IPS-15b (cell line): ENCODE data around the gene PNKD.

Experiments
- H3K27me3 ChIP-seq: one replicate; pipeline ENCODE4 v1.6.1; 2013; ENCODE audit warnings: low read length; ENCODE audit not compliant: control insufficient read depth, insufficient read depth
- H3K36me3 ChIP-seq: one replicate; pipeline ENCODE4 v1.6.1; 2013; ENCODE audit warnings: low read length; ENCODE audit not compliant: control insufficient read depth, insufficient read depth
- H3K4me1 ChIP-seq: one replicate; pipeline ENCODE4 v1.6.1; 2013; ENCODE audit warnings: mild to moderate bottlenecking, low read length; ENCODE audit not compliant: control insufficient read depth, insufficient read depth
- H3K4me3 ChIP-seq: one replicate; pipeline ENCODE4 v1.5.1; 2013; ENCODE audit warnings: low read depth, low read length
- H3K9ac ChIP-seq: one replicate; pipeline ENCODE4 v1.6.1; 2013; ENCODE audit warnings: low read depth, mild to moderate bottlenecking, low read length
- H3K9me3 ChIP-seq: one replicate; pipeline ENCODE4 v1.6.1; 2013; ENCODE audit warnings: mild to moderate bottlenecking, low read length; ENCODE audit not compliant: control insufficient read depth, insufficient read depth

The PNKD gene, protein sequence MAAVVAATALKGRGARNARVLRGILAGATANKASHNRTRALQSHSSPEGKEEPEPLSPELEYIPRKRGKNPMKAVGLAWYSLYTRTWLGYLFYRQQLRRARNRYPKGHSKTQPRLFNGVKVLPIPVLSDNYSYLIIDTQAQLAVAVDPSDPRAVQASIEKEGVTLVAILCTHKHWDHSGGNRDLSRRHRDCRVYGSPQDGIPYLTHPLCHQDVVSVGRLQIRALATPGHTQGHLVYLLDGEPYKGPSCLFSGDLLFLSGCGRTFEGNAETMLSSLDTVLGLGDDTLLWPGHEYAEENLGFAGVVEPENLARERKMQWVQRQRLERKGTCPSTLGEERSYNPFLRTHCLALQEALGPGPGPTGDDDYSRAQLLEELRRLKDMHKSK

DNA sequence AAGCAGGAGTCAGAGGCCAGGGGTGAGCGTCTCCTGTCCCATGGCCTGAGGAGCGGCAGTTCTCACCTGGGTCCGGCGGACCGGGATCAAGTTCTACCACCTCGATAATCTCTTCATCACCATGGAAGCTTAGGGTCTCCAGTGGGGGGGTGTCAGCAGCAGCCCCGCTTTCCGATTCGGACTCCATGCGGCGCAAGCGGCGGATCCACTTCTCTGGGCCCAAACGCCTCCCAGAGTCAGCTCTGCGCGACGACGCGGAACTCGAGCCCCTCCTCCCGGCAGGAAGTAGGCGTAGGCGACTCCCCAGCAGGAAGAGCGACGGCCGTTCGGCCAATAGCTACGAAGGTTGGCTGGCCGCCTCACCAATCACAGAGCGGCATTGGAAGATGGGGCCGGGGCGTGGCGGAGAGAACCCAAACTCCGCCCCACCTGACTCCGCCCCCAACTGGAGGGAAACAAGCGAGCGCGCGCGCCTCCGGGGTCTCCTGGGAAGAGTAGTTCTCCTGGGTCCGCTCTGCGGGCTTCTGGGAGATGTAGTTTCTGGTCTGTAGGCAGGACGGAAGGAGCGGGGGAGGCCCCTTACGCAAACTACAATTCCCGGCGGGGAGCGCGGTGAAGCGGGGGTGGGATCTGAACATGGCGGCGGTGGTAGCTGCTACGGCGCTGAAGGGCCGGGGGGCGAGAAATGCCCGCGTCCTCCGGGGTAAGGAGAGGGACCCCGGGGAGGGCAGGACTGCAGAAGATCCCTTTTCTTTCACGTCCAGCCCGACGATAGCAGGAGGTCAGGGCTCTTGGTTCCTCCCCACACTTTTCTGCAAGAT lies at the start of gene PNKD, which contains the start of gene AAMP:
PNKD (plus strand) TSS at position 620 of the 821 bp plus-strand sequence; CDS start at position 637, 17 bp downstream.
AAMP (minus strand) TSS at position 238 of the 821 bp plus-strand sequence; CDS start at position 187, 51 bp downstream.
- Histone ChIP-seq H3K4me1 (peaks cover 3% of the 10 kb centered on the region), H3K36me3 (peaks cover 38% of the 10 kb centered on the region), H3K9ac (peak within 1 kb of the TSS; percentile 87)

DNA sequence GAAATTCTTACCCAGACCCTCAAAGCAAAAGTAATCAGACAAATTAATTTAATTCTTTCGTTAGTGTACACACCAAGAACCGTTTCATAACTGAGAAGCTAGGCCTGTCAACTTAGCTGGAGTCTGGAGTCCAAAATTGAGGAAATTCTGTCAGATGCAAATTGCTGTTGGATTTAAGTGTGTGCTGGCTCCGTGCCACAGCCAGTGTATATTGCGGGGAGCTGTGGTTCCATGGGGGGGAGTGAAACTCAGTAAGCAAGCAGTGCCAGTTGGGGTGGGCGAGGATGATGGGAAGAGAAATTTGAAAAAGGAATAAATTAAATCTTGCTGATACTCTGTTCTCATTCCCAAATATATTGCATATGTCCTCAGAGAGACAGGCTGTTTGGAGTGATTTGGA lies 49.3 kb upstream of the PNKD start:
- Histone ChIP-seq H3K4me3 (no peak overlapping the region), H3K9me3 (no peaks in the 10 kb centered on the region), H3K4me1 (peaks cover 10% of the 10 kb centered on the region), H3K36me3 (no peaks in the 10 kb centered on the region), H3K9ac (no peak overlapping the region), H3K27me3 (no peaks in the 10 kb centered on the region)

More for the DNA sequence above, at the start of gene PNKD, which contains the start of gene AAMP:
- peak within 1 kb of the TSS; percentile 95 for H3K4me3 ChIP-seq
- no peaks in the 10 kb centered on the region for H3K9me3 ChIP-seq
- H3K27me3 ChIP-seq: no peaks in the 10 kb centered on the region

GRCh38 chr2:218223046-218223445 lies 47.3 kb upstream of the PNKD start:
- no peak overlapping the region for H3K4me3 ChIP-seq
- H3K4me1 ChIP-seq: peaks cover 8% of the 10 kb centered on the region
- peaks cover 4% of the 10 kb centered on the region for H3K36me3 ChIP-seq
- no peaks in the 10 kb centered on the region for H3K27me3 ChIP-seq
- no peak overlapping the region for H3K9ac ChIP-seq
- no peaks in the 10 kb centered on the region for H3K9me3 ChIP-seq

DNA sequence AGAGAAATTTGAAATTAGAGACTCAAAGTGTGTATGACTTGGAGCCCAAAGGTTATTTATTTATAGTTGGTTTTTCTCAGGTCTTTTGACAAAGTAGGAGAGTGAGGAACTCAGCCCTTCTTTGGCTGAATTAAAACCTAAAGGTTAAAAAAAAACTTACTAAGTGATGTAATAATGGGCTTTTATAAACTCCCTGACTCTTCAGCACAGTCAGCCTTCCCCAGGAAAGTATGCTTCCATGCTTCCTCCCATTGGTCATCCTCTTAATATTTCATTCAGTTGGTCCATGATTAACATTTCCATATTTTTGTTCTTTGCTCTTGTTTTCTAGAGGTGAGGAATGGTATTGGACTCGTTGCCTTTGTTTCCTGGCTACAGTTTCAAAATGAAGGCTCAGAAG lies 46.1 kb upstream of the PNKD start:
- Histone ChIP-seq H3K27me3 (no peaks in the 10 kb centered on the region), H3K9me3 (no peaks in the 10 kb centered on the region), H3K4me1 (peaks cover 2% of the 10 kb centered on the region), H3K9ac (no peak overlapping the region), H3K4me3 (no peak overlapping the region), H3K36me3 (peaks cover 10% of the 10 kb centered on the region)

DNA sequence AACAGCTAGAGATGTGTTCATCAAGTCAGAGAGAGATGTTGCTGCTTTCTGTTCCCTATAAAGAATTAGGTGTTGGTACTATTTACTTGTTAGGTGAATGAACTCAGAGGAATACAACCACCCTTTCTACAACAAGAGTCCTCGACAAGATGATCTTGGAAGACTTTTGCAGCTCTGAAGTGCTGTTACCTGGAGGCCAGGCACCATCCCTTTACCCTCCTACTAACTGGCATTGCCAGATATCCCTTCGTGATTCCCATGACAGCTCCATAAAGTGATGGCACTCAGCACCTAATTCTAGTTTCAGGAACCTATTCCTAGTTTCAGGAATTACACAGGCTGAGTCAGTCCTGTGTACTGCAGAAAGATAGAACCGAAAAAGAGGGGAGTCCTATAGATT lies 43.4 kb upstream of the PNKD start:
- Histone ChIP-seq H3K9ac (no peak overlapping the region), H3K4me1 (no peaks in the 10 kb centered on the region), H3K9me3 (no peaks in the 10 kb centered on the region), H3K4me3 (no peak overlapping the region), H3K27me3 (no peaks in the 10 kb centered on the region), H3K36me3 (peaks cover 15% of the 10 kb centered on the region)

- H3K9ac ChIP-seq: no peak overlapping the region
- H3K4me3 ChIP-seq: no peak overlapping the region
- no peaks in the 10 kb centered on the region for H3K4me1 ChIP-seq
- H3K36me3 ChIP-seq: peaks cover 20% of the 10 kb centered on the region
- H3K9me3 ChIP-seq: no peaks in the 10 kb centered on the region
- H3K27me3 ChIP-seq: no peaks in the 10 kb centered on the region
Measured at GRCh38 chr2:218228366-218229090, 41.8 kb upstream of the PNKD start.

DNA sequence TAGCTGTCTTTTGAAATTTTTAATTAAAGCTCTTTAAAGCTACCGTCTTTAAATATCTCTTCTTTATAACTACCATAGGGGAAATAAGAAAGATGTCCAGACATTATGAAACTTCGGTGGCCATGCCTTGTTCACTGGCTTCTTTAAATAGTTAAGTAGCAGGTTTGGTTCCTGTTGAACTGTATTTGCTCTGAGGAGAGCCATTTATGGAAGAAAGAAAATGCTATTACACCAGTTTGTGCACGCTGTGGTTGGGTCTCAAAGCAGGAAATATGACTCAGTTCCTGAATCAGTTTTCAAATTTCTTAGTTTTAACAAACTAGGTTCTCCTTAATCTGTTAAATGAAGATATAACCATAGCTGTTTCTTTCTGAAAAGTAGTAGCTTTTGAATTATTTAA lies 41.1 kb upstream of the PNKD start:
- H3K4me1 ChIP-seq: no peaks in the 10 kb centered on the region
- no peaks in the 10 kb centered on the region for H3K27me3 ChIP-seq
- no peak overlapping the region for H3K4me3 ChIP-seq
- peaks cover 24% of the 10 kb centered on the region for H3K36me3 ChIP-seq
- H3K9me3 ChIP-seq: no peaks in the 10 kb centered on the region
- no peak overlapping the region for H3K9ac ChIP-seq

DNA sequence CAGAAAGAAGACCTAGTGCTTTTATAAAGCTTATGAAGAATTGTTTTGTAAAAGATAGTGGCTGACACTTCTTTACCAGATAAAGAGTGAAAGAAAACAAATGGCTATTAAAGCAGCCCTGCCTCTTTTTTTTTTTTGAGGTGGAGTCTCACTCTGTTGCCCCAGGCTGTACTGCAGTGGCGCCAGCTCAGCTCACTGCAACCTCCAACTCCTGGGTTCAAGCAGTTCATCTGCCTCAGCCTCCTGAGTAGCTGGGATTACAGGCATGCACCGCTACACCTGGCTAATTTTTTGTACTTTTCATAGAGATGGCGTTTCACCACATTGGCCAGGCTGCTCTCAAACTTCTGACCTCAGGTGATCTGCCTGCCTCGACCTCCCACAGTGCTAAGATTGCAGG lies 40.5 kb upstream of the PNKD start:
- no peaks in the 10 kb centered on the region for H3K4me1 ChIP-seq
- H3K36me3 ChIP-seq: peaks cover 30% of the 10 kb centered on the region
- no peak overlapping the region for H3K9ac ChIP-seq
- no peaks in the 10 kb centered on the region for H3K27me3 ChIP-seq
- no peaks in the 10 kb centered on the region for H3K9me3 ChIP-seq
- no peak overlapping the region for H3K4me3 ChIP-seq

- Histone ChIP-seq H3K9ac (no peak overlapping the region), H3K4me3 (no peak overlapping the region), H3K9me3 (no peaks in the 10 kb centered on the region), H3K36me3 (peaks cover 38% of the 10 kb centered on the region), H3K27me3 (no peaks in the 10 kb centered on the region), H3K4me1 (no peaks in the 10 kb centered on the region)
Measured at GRCh38 chr2:218230882-218231281, 39.4 kb upstream of the PNKD start.

DNA sequence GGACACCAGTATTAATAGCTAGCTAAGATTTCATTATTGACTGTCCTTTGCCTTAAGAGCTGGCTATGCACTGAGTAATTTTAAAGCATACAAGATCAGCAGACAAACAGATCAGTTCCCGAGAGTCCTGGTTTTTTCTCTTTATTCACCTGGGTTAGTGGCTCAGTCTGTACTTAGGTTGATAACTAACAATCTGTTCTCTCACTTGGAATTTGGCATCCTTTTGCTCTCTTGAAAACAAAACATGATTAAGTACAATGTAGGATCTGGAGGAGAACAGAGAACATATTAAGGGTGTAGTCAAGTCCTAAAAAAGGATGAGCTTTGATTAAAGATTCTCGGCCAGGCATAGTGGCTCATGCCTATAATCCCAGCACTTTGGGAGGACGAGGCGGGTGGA lies 36.8 kb upstream of the PNKD start:
- Histone ChIP-seq H3K9me3 (no peaks in the 10 kb centered on the region), H3K4me3 (no peak overlapping the region), H3K36me3 (peaks cover 48% of the 10 kb centered on the region)

DNA sequence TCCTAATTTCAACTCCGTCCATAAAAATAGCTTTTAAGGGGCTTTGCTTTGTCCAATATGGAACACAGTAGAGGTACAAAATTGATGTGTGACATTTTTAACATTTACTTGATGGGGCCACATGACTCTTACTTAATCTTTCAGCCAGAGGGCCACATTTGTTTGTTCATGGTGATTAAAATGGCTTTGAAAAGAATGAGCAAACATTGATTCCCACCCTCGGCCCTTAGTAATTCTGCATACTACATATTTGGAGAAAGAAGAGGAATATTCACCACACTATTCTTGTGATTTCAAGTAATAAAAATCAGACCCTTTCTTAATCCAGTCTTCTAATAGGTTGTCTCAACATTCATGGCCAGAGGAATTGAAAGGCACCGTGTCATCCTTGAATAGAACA lies 35.8 kb upstream of the PNKD start:
- Histone ChIP-seq H3K9ac (no peak overlapping the region), H3K4me3 (no peak overlapping the region), H3K9me3 (no peaks in the 10 kb centered on the region), H3K27me3 (no peaks in the 10 kb centered on the region), H3K36me3 (peaks cover 51% of the 10 kb centered on the region), H3K4me1 (no peaks in the 10 kb centered on the region)

More for the DNA sequence above, 36.8 kb upstream of the PNKD start:
- Histone ChIP-seq H3K27me3 (no peaks in the 10 kb centered on the region), H3K4me1 (no peaks in the 10 kb centered on the region), H3K9ac (no peak overlapping the region)
